Body of pancreas (tissue), 4 donors: ENCODE results near the gene ANKRD9.

Experiments
- POLR2A ChIP-seq, 3 donors: fragments of 450-650 bp; IDR thresholded peaks; one replicate each; pipeline ENCODE4 v1.6.1; 2016; ENCODE audit warnings: antibody characterized with exemption in 3 of 3, mild to moderate bottlenecking in 2 of 3
- TF ChIP-seq, protein P1 (sequence below), 7 experiments: fragments of 450-650 bp in 4 of 7; fragments of 200-600 bp in 3 of 7; sonication (generic) in 3 of 7; IDR thresholded peaks; one replicate each; pipeline ENCODE4 v1.5.1; 2016 to 2019; ENCODE audit warnings: antibody characterized with exemption in 7 of 7

DNA sequence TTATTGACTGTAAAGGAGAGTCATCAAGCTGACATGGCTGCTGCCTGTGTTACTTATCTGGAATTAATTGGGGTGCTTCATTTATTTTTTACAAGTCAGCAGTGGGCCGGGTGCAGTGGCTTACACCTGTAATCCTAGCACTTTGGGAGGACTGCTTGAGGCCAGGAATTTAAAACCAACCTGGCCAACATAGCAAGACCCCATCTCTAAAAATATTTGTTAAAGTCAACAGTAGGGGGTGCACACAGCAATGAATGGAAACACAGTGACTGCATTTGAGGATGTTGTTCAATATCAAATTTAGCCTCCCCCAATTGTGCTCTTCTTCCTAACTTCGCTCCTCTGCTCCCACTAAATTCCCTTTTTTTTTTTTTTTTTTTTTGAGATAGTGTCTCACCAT, 52.1 kb downstream of the ANKRD9 start:
- TF ChIP-seq, protein P1, sequence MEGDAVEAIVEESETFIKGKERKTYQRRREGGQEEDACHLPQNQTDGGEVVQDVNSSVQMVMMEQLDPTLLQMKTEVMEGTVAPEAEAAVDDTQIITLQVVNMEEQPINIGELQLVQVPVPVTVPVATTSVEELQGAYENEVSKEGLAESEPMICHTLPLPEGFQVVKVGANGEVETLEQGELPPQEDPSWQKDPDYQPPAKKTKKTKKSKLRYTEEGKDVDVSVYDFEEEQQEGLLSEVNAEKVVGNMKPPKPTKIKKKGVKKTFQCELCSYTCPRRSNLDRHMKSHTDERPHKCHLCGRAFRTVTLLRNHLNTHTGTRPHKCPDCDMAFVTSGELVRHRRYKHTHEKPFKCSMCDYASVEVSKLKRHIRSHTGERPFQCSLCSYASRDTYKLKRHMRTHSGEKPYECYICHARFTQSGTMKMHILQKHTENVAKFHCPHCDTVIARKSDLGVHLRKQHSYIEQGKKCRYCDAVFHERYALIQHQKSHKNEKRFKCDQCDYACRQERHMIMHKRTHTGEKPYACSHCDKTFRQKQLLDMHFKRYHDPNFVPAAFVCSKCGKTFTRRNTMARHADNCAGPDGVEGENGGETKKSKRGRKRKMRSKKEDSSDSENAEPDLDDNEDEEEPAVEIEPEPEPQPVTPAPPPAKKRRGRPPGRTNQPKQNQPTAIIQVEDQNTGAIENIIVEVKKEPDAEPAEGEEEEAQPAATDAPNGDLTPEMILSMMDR (IDR thresholded peaks at IDR 0.05) = no peak
- TF ChIP-seq POLR2A (IDR thresholded peaks at IDR 0.05) = no peak
